Calu3 (cell line): ENCODE measurements around the gene BCOR. TPM values are rescaled to one million over a fixed set of nuclear protein-coding genes. Genes with fewer than 3 reads are reported as not detected.
A peak's percentile ranks its signal among the peaks of the same experiment; 100 is the strongest.

Experiments
- BruUV-seq: library from RNA; stranded (reverse); fragments of 400-500 nt; replicated peaks from 2 replicates; lab custom pipeline; 2021; lab: Mats Ljungman, UMichigan
- CTCF ChIA-PET: fragments of 300-600 bp; sonication (Branson Sonifier 250); formaldehyde crosslinking; loops from one replicate; lab custom pipeline; 2022; ENCODE audit warnings: antibody characterized with exemption; lab: Charles Lee
- DNase-seq: peaks from one replicate; pipeline ENCODE4 v3.0.0; 2022
- H3K27ac Mint-ChIP-seq: one replicate; pipeline ENCODE4 v1.8.0; 2022; ENCODE audit warnings: mixed read lengths; ENCODE audit not compliant: unreplicated experiment
- H3K27me3 Mint-ChIP-seq: one replicate; pipeline ENCODE4 v1.8.0; 2022; ENCODE audit warnings: mixed read lengths; ENCODE audit not compliant: unreplicated experiment
- H3K36me3 Mint-ChIP-seq: one replicate; pipeline ENCODE4 v1.8.0; 2022; ENCODE audit warnings: mild to moderate bottlenecking, moderate library complexity, mixed read lengths; ENCODE audit not compliant: insufficient read depth, unreplicated experiment
- H3K4me1 Mint-ChIP-seq: one replicate; pipeline ENCODE4 v1.8.0; 2022; ENCODE audit warnings: mild to moderate bottlenecking, low read depth, mixed read lengths; ENCODE audit not compliant: unreplicated experiment
- H3K4me3 Mint-ChIP-seq: one replicate; pipeline ENCODE4 v1.8.0; 2022; ENCODE audit warnings: mild to moderate bottlenecking, low read depth, moderate library complexity, mixed read lengths; ENCODE audit not compliant: unreplicated experiment
- H3K9me3 Mint-ChIP-seq: one replicate; pipeline ENCODE4 v1.8.0; 2022; ENCODE audit warnings: low read depth, mixed read lengths; ENCODE audit not compliant: unreplicated experiment
- CTCF ChIP-seq: fragments of 200-600 bp; IDR thresholded peaks from one replicate; pipeline ENCODE4 v1.8.0; 2022; ENCODE audit warnings: antibody characterized with exemption; ENCODE audit not compliant: unreplicated experiment
- intact Hi-C: fragments of 100-400 bp; cut with micrococcal nuclease; formaldehyde crosslinking; loops from one replicate; pipeline ENCODE4 v1.10.0; 2022; ENCODE audit not compliant: unreplicated experiment
- total RNA-seq: library from RNA; stranded (reverse); gene quantifications from 2 replicates; pipeline ENCODE4 v1.2.3, GENCODE V29; 2022

BCOR gene
- total RNA-seq, 1 experiment from 2014 or later, result 21.1 TPM

- Mint-ChIP-seq H3K27me3 (no peaks in the 10 kb centered on the region), H3K4me3 (no peak overlapping the region), H3K4me1 (peaks cover 8% of the 10 kb centered on the region), H3K36me3 (peaks cover 7% of the 10 kb centered on the region), H3K27ac (no peak overlapping the region), H3K9me3 (no peaks in the 10 kb centered on the region)
- no TSS peak for BruUV-seq
- DNase-seq, result no peak
- CTCF ChIA-PET, result interaction anchor here (0.6 kb wide), 1 partner anchor 8 kb away, joined by 5 read pairs; no protein-coding TSS in a partner anchor
- no peak for TF ChIP-seq CTCF
- intact Hi-C loops, result loop anchor here (5.0 to 10.0 kb wide), 2 partner anchors 72 to 81 kb away; no protein-coding TSS in a partner anchor
Measured at GRCh38 chrX:40086569-40087335, 11.0 kb downstream of the BCOR start.

- CTCF ChIA-PET, result interaction anchor here (0.6 kb wide), 2 partner anchors 9 to 67 kb away, joined by 3 to 5 read pairs; no protein-coding TSS in a partner anchor
- peaks cover 1% of the 10 kb centered on the region for H3K4me1 Mint-ChIP-seq
Measured at GRCh38 chrX:40085714-40086113, 12.0 kb downstream of the BCOR start.

GRCh38 chrX:40085102-40085551 lies 12.6 kb downstream of the BCOR start:
- H3K4me1 Mint-ChIP-seq, result no peaks in the 10 kb centered on the region
- no peaks in the 10 kb centered on the region for H3K36me3 Mint-ChIP-seq
- intact Hi-C loops, result loop anchor here (5.0 to 10.0 kb wide), 2 partner anchors 70 to 82 kb away; no protein-coding TSS in a partner anchor
- no peaks in the 10 kb centered on the region for H3K27me3 Mint-ChIP-seq
- peak overlapping the region; percentile 42 for H3K27ac Mint-ChIP-seq
- no peaks in the 10 kb centered on the region for H3K9me3 Mint-ChIP-seq
- peak; percentile 38 for DNase-seq
- CTCF ChIA-PET, result no interaction called here
- TF ChIP-seq CTCF, result no peak
- BruUV-seq, result no TSS peak
- H3K4me3 Mint-ChIP-seq, result peak overlapping the region; percentile 17

More at GRCh38 chrX:40085714-40086113, 12.0 kb downstream of the BCOR start:
- Mint-ChIP-seq H3K36me3 (no peaks in the 10 kb centered on the region), H3K27ac (no peak overlapping the region), H3K27me3 (no peaks in the 10 kb centered on the region), H3K9me3 (no peaks in the 10 kb centered on the region), H3K4me3 (no peak overlapping the region)
- DNase-seq, result no peak
- intact Hi-C loops, result loop anchor here (5.0 to 10.0 kb wide), 2 partner anchors 71 to 82 kb away; no protein-coding TSS in a partner anchor
- BruUV-seq, result no TSS peak
- TF ChIP-seq CTCF, result no peak

GRCh38 chrX:40084471-40085101 lies 13.2 kb downstream of the BCOR start:
- intact Hi-C loops, result loop anchor here (5.0 to 10.0 kb wide), 2 partner anchors 70 to 83 kb away; no protein-coding TSS in a partner anchor
- Mint-ChIP-seq H3K27ac (no peak overlapping the region), H3K4me3 (peak overlapping the region; percentile 58), H3K4me1 (no peaks in the 10 kb centered on the region), H3K36me3 (no peaks in the 10 kb centered on the region), H3K9me3 (no peaks in the 10 kb centered on the region), H3K27me3 (no peaks in the 10 kb centered on the region)
- no TSS peak for BruUV-seq
- CTCF ChIA-PET, result no interaction called here
- no peak for DNase-seq
- no peak for TF ChIP-seq CTCF
